Measurements from ENCODE around the gene NAE1. TPM values are rescaled to one million over a fixed set of nuclear protein-coding genes. Genes with fewer than 3 reads are reported as not detected.

NAE1 gene
- polyA plus RNA-seq, 1 donor, result 36.5 TPM

GRCh38 chr16:66849549-66849948 is 18.8 kb upstream of the NAE1 start:
- no peak for DNase-seq

- no peak for DNase-seq
Observed at GRCh38 chr16:66849021-66849420, 18.2 kb upstream of the NAE1 start.

GRCh38 chr16:66848172-66848571 is 17.4 kb upstream of the NAE1 start:
- DNase-seq, result no peak

GRCh38 chr16:66847533-66848067 is 16.8 kb upstream of the NAE1 start:
- no peak for DNase-seq

GRCh38 chr16:66846831-66847230 is 16.1 kb upstream of the NAE1 start:
- DNase-seq, result no peak

- DNase-seq, result no peak
Observed at GRCh38 chr16:66846266-66846665, 15.5 kb upstream of the NAE1 start.

- DNase-seq, result no peak
Observed at GRCh38 chr16:66845791-66846221, 15.0 kb upstream of the NAE1 start.

GRCh38 chr16:66845080-66845410 is 14.3 kb upstream of the NAE1 start:
- no peak for DNase-seq

- no peak for DNase-seq
Observed at GRCh38 chr16:66844342-66845079, 13.7 kb upstream of the NAE1 start, which contains the start of gene CA7. Gene CA7, plus strand, starts transcription at chr16:66844414. Its CDS starts 74 bp downstream, at chr16:66844488.

GRCh38 chr16:66844009-66844341 is 13.2 kb upstream of the NAE1 start:
- no peak for DNase-seq

GRCh38 chr16:66843191-66843590 is 12.4 kb upstream of the NAE1 start:
- DNase-seq, result no peak

- DNase-seq, result no peak
Observed at GRCh38 chr16:66842765-66843164, 12.0 kb upstream of the NAE1 start.

- no peak for DNase-seq
Observed at GRCh38 chr16:66841366-66841765, 10.6 kb upstream of the NAE1 start.

GRCh38 chr16:66840883-66841282 is 10.1 kb upstream of the NAE1 start:
- DNase-seq, result no peak

- DNase-seq, result no peak
Observed at GRCh38 chr16:66834746-66835145, 4.0 kb upstream of the NAE1 start.

GRCh38 chr16:66832661-66833305 is 2.0 kb upstream of the NAE1 start:
- no peak for DNase-seq

GRCh38 chr16:66832190-66832589 is 1.4 kb upstream of the NAE1 start:
- no peak for DNase-seq

GRCh38 chr16:66824006-66824405 is 6.8 kb downstream of the NAE1 start:
- DNase-seq, result no peak

- DNase-seq, result no peak
Observed at GRCh38 chr16:66814734-66815133, 16.0 kb downstream of the NAE1 start.

GRCh38 chr16:66811043-66811442 is 19.7 kb downstream of the NAE1 start:
- DNase-seq, result no peak

- no peak for DNase-seq
Observed at GRCh38 chr16:66810391-66810790, 20.4 kb downstream of the NAE1 start.

GRCh38 chr16:66809765-66810164 is 21.0 kb downstream of the NAE1 start:
- no peak for DNase-seq

GRCh38 chr16:66802159-66802558 is 28.6 kb downstream of the NAE1 start:
- DNase-seq, result no peak

All from hindlimb muscle (tissue), 1 donor.